HAP-1 (cell line): ENCODE data around the gene ANKRD40CL.
A peak's percentile ranks its signal among the peaks of the same experiment; 100 is the strongest.

ENCODE experiments used
- DNase-seq, 2 experiments: peaks; one replicate each; pipeline ENCODE4 v3.0.0-alpha.2; 2016 to 2020; ENCODE audit warnings: low spot score in 2 of 2
- H3K27me3 ChIP-seq: fragments of 250-450 bp; sonication (Bioruptor Pico); 2 replicates; pipeline ENCODE4 v1.5.1; 2020; ENCODE audit warnings: low read depth, mild to moderate bottlenecking, moderate library complexity
- H3K36me3 ChIP-seq: fragments of 250-450 bp; sonication (Bioruptor Pico); replicated peaks from 2 replicates; pipeline ENCODE4 v1.5.1; 2020; ENCODE audit warnings: mild to moderate bottlenecking
- H3K4me1 ChIP-seq: fragments of 250-450 bp; sonication (Bioruptor Pico); 2 replicates; pipeline ENCODE4 v1.5.1; 2020; ENCODE audit warnings: mild to moderate bottlenecking
- H3K4me3 ChIP-seq: fragments of 250-450 bp; sonication (Bioruptor Pico); 2 replicates; pipeline ENCODE4 v1.5.1; 2020; ENCODE audit warnings: mild to moderate bottlenecking, moderate library complexity
- H3K9me3 ChIP-seq: fragments of 250-450 bp; sonication (Bioruptor Pico); 2 replicates; pipeline ENCODE4 v1.5.1; 2020; ENCODE audit warnings: mild to moderate bottlenecking, moderate library complexity
- in situ Hi-C: fragments of 300-500 bp; cut with MboI; formaldehyde crosslinking; loops from 3 replicates; pipeline ENCODE4 v1.14.3; 2020; ENCODE audit warnings: low sequenced_read_pairs, inconsistent platforms, mixed read lengths

ANKRD40CL gene

DNA sequence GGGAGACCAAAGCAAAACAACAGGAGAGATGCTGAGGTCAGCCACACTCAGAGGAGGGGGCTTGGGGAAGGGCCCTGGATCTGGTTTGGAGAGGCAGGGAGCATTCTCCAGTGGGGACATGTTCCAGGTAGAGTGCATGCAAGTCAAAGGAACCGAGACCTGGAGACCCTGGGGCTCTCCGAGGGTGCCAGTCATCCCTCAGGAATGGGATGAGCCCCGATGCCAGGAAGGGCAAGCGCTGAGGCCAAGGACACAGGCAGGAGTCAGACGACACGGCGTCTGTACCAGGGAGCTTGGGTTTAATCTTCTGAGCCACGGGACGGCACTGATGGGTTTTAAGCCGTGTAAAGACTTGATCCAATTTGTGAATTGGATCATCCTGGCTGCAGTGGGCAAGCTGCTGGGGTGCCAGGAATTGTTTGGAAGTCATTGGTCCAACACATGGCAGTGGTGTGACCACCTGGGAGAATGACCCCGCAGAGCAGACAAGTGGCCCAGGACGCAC, 32.9 kb upstream of the ANKRD40CL start:
- Histone ChIP-seq H3K27me3 (no peaks in the 10 kb centered on the region), H3K9me3 (no peaks in the 10 kb centered on the region), H3K36me3 (no peaks in the 10 kb centered on the region), H3K4me3 (no peak overlapping the region), H3K4me1 (peaks cover 4% of the 10 kb centered on the region)
- in situ Hi-C loops: no loop called here
- no peak for DNase-seq

DNA sequence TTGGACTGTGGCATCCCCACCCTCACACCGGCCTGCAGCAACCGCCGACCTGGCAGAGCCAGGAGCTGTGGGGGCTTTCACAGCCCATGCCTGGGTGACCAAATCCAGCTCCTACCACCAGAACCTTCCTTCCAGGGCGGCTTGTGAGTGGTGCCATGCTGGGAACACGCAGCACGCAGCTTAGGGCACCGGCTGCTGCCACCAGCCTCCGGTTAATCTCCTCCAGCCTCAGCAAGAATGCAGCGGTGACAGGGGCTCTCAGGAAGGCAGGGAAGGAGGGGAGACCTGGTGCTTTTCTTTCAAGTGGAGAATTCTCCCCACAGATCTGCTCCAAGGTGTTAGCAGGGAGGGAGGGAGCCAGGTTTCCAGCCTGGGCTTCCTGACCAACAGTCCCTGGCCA, 32.3 kb upstream of the ANKRD40CL start:
- Histone ChIP-seq H3K27me3 (no peaks in the 10 kb centered on the region), H3K4me3 (no peak overlapping the region), H3K4me1 (peaks cover 4% of the 10 kb centered on the region), H3K36me3 (no peaks in the 10 kb centered on the region), H3K9me3 (no peaks in the 10 kb centered on the region)
- in situ Hi-C loops: no loop called here
- DNase-seq: no peak

DNA sequence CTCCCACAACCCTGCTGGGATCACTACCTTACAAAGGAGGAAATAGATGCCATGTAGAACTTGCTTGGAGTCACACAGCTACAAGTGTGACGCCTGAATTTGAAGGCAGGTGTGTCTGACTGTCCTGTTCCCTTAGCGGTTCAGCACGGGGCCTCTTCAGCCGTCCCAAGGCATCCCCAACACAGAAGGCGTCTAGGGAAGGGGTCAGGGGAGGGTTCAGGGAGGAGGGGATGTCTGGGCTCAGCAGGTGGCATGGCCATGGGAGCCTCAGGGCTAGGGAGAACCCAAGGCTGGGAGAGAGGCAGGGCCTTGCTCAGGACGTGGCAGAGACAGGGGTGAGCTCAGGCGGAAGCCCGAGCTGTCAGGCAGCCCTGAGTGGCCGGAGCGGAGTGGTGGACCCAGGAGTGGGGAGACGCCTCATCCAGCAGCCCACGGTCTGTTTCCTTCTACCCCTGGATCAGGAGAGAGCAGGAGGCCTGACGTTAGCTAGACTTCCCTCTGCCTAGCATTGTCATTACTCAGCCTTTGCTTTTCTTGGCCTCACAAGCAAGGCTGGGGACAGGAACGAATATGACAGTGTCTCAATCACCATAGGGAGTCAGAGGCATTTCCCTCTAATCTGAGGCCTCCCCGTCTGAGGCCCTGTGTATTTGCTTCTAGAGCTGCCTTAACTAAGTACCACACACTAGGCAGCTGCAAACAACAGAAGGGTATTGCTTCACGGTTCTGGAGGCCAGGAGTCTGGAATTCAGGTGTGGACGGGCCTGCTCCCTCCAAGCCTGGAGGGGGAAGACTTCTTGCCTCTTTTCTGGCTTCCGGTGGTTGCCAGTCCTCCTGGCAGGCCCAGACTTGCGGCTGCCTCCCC, 31.3 kb upstream of the ANKRD40CL start:
- in situ Hi-C loops: no loop called here
- Histone ChIP-seq H3K27me3 (no peaks in the 10 kb centered on the region), H3K4me3 (no peak overlapping the region), H3K4me1 (peaks cover 4% of the 10 kb centered on the region), H3K9me3 (no peaks in the 10 kb centered on the region), H3K36me3 (no peaks in the 10 kb centered on the region)
- DNase-seq: no peak

DNA sequence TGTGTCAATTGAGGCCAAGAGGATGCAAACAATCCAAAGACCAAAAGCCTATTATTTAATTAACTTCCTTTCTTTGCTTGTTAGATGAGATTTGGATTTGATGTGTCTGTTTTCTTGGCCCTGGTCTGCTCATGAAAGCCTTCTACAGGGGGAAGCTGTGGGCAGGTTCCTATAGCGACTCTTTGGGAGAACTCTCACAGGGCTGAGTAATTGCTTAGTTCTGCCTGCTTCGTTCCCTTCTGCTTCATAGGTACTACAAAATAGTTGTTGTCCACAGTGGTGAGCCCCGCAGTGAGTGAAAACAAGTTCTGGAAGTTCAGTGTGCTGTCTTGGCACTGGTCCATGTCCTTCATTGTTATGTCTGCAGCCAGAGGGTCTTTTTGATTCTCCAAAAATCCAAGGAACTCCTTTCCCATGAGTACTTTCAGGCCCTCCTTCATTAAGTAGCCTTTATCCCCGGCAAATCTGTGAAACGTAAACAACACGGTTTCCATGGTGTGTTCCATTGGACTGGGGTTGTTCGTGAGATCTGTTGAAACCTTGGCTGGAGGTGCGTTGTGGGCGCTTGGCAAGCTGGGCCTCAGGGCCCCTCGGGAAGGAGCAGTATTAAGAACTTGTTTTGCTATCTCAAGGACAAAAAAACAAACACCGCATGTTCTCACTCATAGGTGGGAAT, 30.0 kb upstream of the ANKRD40CL start:
- in situ Hi-C loops: no loop called here
- Histone ChIP-seq H3K36me3 (no peaks in the 10 kb centered on the region), H3K4me3 (no peak overlapping the region), H3K4me1 (peaks cover 4% of the 10 kb centered on the region), H3K9me3 (no peaks in the 10 kb centered on the region), H3K27me3 (no peaks in the 10 kb centered on the region)
- peak; percentile 13 to 36 for DNase-seq

DNA sequence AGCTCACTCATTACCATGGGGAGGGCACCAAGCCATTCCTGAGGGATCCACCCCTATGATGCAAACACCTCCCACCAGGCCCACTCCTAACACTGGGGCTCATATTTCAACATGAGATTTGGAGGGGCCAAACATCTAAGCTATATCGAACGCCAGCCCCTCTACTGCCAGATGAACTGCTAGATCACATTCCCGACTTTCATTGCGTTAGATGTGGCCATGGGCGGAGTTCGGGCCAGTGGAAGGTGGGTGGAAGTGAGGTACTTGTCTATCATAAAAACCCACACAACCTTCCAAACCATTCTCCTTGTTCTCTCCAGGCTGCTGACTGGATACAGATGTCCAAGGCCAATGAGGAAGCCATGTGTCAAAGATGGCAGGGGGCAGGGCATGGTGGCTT, 27.0 kb upstream of the ANKRD40CL start:
- Histone ChIP-seq H3K36me3 (no peaks in the 10 kb centered on the region), H3K27me3 (no peaks in the 10 kb centered on the region), H3K4me3 (no peak overlapping the region), H3K4me1 (peaks cover 4% of the 10 kb centered on the region), H3K9me3 (no peaks in the 10 kb centered on the region)
- in situ Hi-C loops: no loop called here
- no peak for DNase-seq

DNA sequence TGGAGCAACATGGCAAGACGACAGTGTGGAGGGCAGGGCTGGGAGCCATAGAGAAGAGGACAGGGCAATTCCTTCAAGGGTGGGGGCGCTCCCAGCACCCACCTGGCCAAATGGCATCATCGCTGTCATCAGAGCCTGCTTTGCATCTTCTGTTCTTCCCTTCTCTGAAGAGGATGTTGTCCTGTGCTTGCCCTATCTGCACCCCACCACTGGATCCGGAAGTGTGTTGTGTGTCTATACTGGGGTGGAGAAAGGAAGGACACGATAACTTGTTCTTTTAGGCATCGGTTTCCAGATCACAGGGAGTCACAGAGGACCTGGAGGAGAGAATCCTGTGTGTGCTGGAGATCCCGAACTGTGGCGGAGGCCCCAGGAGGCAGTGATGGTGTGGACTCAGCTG, 25.7 kb upstream of the ANKRD40CL start:
- in situ Hi-C loops: no loop called here
- peaks cover 4% of the 10 kb centered on the region for H3K4me1 ChIP-seq
- H3K27me3 ChIP-seq: no peaks in the 10 kb centered on the region
- H3K36me3 ChIP-seq: no peaks in the 10 kb centered on the region
- H3K9me3 ChIP-seq: no peaks in the 10 kb centered on the region
- no peak for DNase-seq
- no peak overlapping the region for H3K4me3 ChIP-seq

DNA sequence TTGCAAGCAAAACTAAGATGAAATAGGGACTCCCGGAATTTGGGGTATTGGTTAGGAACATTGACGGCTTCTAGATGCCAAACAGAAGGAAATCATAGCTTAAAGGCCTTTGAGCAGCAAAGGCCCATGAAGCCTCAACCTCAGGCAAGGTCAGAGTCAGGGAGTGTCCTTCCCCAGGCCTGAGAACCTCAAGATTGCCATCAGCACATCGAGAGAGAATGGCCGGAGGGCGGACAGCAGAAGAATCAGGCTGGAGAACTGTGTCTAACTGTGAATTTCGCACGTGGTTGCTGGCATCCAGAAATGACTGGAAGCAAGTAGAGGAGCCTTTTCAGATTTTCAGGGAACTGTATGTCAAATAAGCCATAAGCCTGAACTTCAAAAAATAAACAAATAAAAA, 24.8 kb upstream of the ANKRD40CL start:
- Histone ChIP-seq H3K4me1 (peaks cover under 1% of the 10 kb centered on the region; the same call in 1 of the 2 replicates), H3K36me3 (no peaks in the 10 kb centered on the region), H3K9me3 (no peaks in the 10 kb centered on the region), H3K27me3 (no peaks in the 10 kb centered on the region), H3K4me3 (no peak overlapping the region)
- in situ Hi-C loops: no loop called here
- no peak for DNase-seq

DNA sequence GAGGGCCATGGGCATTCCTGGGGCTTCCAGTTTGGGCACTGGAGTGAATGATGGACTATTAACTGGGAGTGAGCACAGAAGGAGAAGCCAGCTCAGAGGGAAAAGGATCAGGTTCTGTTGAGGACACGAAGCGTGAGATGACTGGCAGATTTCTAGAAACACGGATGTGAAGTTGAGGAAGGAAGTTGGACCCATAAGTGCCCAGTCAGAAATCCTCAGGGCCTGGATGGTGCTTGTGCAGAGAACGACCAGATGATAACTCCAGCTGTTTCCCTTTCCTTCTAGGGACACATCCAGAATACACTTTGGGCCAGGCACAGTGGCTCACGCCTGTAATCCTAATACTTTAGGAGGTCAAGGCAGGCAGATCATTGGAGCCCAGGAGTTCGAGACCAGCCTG, 23.3 kb upstream of the ANKRD40CL start:
- Histone ChIP-seq H3K4me1 (no peaks in the 10 kb centered on the region), H3K27me3 (no peaks in the 10 kb centered on the region), H3K36me3 (no peaks in the 10 kb centered on the region), H3K9me3 (no peaks in the 10 kb centered on the region), H3K4me3 (no peak overlapping the region)
- in situ Hi-C loops: no loop called here
- no peak for DNase-seq

DNA sequence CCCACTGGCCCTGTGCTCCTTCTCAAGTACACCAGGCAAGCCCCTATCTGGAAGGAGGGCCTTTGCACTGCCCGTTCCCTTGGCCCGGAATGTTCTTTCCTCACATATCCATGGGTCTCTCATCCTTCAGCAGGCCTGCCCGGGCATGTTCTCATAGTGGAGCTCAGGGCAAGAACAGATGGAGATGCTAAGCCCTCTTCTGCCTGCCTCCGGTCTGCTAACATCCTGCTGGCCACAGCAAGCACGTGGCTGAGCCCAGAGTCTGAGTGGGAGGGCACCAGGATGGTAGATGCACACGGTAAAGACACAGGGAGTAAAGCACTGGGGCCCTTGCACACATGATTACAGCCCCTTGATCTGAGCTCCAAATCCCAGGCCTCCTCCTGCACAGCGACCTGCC, 19.8 kb upstream of the ANKRD40CL start:
- in situ Hi-C loops: loop anchor here (5.0 kb wide), 1 partner anchor 55 kb away; no protein-coding TSS in a partner anchor
- no peaks in the 10 kb centered on the region for H3K27me3 ChIP-seq
- no peaks in the 10 kb centered on the region for H3K9me3 ChIP-seq
- no peaks in the 10 kb centered on the region for H3K36me3 ChIP-seq
- no peak for DNase-seq
- no peak overlapping the region for H3K4me3 ChIP-seq
- no peaks in the 10 kb centered on the region for H3K4me1 ChIP-seq

DNA sequence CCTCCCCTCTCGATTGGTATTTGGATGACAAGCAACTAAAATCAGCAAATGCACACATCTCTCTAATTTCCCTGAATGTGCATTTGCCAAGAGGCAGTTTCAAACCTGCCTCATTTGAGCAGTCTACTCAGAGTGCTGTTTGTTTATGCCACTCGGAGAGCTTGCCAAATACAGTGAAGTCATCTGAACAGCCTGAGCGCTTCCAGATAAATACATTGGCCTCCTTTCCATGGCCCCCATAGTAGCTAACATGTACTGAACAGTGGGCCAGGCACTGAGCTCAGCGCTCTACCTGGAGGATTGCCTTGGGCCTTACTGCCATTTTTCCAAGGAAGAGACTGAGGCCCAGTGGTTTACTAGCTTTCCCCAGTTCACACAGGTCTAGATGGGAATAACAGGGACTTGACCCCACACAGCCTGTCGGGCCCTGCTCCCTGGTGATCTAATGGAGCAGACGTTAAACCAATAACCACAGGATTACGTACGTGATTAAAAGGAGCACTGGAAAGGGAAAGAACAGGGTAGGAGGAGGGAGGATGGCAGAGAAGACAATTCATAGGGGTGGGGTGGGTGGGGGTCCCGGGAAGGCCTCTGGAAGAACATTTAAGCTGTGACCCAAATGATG, 18.7 kb upstream of the ANKRD40CL start:
- Histone ChIP-seq H3K4me3 (no peak overlapping the region), H3K4me1 (no peaks in the 10 kb centered on the region), H3K27me3 (no peaks in the 10 kb centered on the region), H3K9me3 (no peaks in the 10 kb centered on the region), H3K36me3 (no peaks in the 10 kb centered on the region)
- in situ Hi-C loops: loop anchor here (5.0 kb wide), 1 partner anchor 56 kb away; no protein-coding TSS in a partner anchor
- no peak for DNase-seq

DNA sequence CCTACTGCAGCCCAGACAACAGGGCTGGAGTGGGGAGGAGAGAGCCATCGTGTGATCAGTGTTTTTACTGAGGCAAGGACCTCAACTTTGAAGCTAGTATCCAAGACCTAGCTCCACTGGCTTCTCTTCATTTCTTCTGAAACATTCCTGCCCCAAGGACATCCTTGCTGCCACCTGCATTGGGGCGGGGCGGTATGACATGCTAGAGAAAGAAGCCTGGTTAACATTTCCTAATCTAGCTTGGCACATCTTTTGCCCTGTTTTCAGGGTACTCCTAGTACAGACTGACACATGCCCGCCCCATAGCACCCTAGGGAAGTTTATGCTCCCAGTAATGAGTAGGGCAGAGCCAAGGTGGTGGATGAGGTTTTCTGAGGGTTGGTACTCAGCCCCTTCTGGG, 17.8 kb upstream of the ANKRD40CL start:
- Histone ChIP-seq H3K27me3 (no peaks in the 10 kb centered on the region), H3K4me1 (no peaks in the 10 kb centered on the region), H3K36me3 (no peaks in the 10 kb centered on the region), H3K4me3 (no peak overlapping the region), H3K9me3 (no peaks in the 10 kb centered on the region)
- no peak for DNase-seq
- in situ Hi-C loops: loop anchor here (5.0 kb wide), 1 partner anchor 57 kb away; no protein-coding TSS in a partner anchor

DNA sequence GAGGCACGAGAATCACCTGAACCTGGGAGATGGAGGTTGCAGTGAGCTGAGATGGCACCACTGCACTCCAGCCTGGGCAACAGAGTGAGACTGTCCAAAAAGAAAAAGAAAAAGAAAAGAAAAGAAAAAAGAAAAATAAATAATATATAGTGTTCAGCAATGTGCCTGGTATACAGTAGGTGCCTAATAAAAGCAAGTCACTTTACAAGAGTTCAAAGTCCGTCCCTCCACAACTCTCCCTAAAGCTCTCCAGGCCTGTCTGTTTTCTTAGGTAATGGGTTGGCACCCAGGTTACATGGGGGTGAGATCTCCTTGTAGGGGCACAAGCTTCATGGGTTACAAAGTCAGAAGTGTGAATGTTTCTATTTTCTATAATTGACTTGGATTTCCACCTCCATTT, 16.6 kb upstream of the ANKRD40CL start:
- no peaks in the 10 kb centered on the region for H3K9me3 ChIP-seq
- DNase-seq: no peak
- H3K36me3 ChIP-seq: no peaks in the 10 kb centered on the region
- no peaks in the 10 kb centered on the region for H3K4me1 ChIP-seq
- H3K4me3 ChIP-seq: no peak overlapping the region
- H3K27me3 ChIP-seq: no peaks in the 10 kb centered on the region
- in situ Hi-C loops: loop anchor here (5.0 kb wide), 1 partner anchor 168 kb away; no protein-coding TSS in a partner anchor

DNA sequence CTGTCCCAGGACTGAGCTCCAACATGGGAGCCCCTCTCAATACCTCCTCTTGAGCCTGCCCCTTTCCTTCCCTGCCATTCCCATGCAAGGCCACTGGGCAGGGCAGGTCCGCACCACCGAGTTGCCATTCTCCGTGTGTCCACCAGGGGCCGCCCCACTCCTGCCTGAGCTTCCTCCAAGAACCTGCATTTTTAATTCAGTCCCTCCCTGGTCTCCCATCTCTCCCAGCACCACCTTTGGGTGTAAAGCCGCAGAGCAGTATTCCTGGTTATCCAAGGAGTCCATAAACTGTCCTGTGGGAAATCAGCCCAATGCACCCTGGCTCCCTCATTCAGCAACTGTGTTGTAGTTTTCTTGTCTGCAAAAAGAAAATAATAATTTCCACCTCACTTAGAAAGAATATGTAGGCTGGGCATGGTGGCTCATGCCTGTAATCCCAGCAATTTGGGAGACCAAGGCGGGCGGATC, 15.9 kb upstream of the ANKRD40CL start:
- in situ Hi-C loops: loop anchor here (5.0 kb wide), 1 partner anchor 169 kb away; no protein-coding TSS in a partner anchor
- DNase-seq: peak; percentile 90 to 93
- Histone ChIP-seq H3K27me3 (no peaks in the 10 kb centered on the region), H3K4me1 (no peaks in the 10 kb centered on the region), H3K4me3 (no peak overlapping the region), H3K36me3 (no peaks in the 10 kb centered on the region), H3K9me3 (no peaks in the 10 kb centered on the region)
